SK-MEL-5 (cell line): ENCODE results near the gene MXRA7. TPM values are rescaled to one million over a fixed set of nuclear protein-coding genes. Genes with fewer than 3 reads are reported as not detected.
"Not testable (repeated sequence)": the region's sequence is repeated elsewhere in the genome, so short reads cannot be mapped to it uniquely, and the experiment has no call there.

Experiments
- DNase-seq: peaks from one replicate; pipeline ENCODE4 v3.0.0-alpha.2; 2016; ENCODE audit warnings: low read depth, low spot score
- in situ Hi-C: cut with HindIII; loops from 2 replicates; pipeline ENCODE4 v1.10.0; 2016; ENCODE audit warnings: low sequenced_read_pairs, high pct_unique_total_duplicates, low pct_unique_long_range_greater_than_20kb
- total RNA-seq: library from RNA; depleted of rRNA; stranded (reverse); fragments of >200 nt; shearing (Covaris generic); gene quantifications from 2 replicates; pipeline ENCODE4 v1.2.3, GENCODE V29; 2014

The MXRA7 gene
- total RNA-seq, 1 experiment from 2014 or later, result 197 TPM

DNA sequence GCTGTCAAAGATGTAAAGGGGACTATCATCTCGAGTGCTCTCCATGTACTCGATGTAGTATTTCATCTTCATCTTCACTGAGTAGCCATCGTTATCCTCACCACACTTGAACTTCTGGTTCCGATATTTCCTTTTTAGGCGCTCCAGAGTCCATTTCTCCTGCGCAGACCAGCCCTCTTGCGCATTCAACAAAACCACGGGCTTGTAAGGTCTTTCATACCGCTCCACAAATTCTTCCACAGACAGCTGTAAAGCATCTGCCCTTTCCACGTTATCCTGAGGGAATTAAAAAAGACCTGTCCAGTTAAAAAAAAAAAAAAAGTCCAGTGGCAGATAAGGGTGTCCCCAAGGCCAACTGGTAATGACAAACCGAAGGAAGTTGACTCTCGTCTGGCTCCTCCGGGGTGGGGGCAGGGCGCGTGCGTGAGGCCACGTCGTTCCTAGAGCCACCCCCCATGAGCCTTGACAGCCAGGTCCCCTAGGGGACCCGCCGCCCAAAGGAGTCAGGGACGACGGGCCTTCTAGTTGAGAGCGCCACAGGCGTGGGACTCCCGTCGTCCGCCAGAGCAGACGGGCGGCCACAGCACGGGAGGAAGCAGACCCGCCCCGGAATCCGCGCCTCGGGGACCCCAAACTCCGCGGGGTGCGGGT, 14.9 kb upstream of the MXRA7 start:
- DNase-seq, result peak; percentile 53
- in situ Hi-C loops, result loop anchor here (25.0 kb wide), 1 partner anchor 288 kb away; no protein-coding TSS in a partner anchor

DNA sequence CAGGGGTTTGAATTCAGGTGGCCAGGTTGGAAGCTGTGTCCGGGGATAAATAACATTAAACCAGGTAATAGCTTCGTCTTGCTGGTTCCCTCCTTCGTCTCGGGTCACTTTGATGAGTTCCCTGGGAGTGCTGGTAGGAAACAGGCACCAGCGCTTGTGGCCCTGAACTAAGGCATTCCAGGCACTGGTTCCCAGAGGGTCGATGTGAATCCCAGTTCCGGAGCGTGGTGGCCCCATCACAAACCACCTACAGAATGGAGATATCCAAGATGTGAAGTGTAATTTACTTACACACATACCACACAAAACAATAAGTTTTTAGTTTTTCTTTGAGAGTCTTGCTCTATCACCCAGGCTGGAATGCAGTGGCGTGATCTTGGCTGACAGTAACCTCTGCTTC, 13.0 kb upstream of the MXRA7 start:
- no peak for DNase-seq
- in situ Hi-C loops, result no loop called here

- DNase-seq, in situ Hi-C loops: not testable (repeated sequence)
These were observed 12.2 kb upstream of the MXRA7 start for GRCh38 chr17:76722977-76723376.

DNA sequence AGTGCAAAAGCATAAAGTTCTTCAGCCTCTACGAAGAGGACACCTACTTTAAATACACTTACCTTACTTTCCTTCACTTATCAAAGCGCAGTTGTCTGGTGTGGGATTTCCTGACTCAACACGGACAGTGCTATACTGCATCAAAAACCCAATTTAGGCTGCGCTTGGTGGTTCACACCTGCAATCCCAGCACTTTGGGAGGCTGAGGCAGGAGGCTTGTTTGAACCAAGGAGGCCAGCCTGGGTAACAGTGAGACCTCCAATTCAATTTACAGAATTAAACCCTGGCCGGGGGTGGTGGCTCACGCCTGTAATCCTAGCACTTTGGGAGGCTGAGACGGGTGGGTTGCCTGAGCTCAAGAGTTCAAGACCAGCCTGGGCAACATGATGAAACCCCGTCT, 11.5 kb upstream of the MXRA7 start:
- no peak for DNase-seq
- in situ Hi-C loops, result no loop called here

DNA sequence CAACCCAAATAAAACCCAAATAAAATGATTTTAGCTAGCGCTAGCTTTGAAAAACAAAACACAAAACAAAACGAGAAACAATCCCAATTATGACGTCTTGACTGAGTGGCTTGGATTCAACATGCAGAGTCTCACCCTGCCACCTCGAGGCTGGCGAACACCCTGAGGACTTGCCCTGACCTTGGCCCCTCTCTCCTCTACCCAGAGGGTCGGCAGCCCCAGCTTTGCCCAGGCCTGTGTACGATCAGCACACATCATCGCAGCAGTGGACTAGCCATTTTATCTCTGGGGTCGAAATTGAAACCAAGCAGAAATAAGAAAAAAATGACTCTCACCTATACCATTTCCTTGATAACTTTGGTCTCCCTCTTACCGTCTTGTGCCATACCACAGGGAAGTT, 10.7 kb upstream of the MXRA7 start:
- in situ Hi-C loops, result no loop called here
- no peak for DNase-seq

- peak; percentile 55 for DNase-seq
- in situ Hi-C loops, result no loop called here
These were observed 10.2 kb upstream of the MXRA7 start for GRCh38 chr17:76720941-76721340.

DNA sequence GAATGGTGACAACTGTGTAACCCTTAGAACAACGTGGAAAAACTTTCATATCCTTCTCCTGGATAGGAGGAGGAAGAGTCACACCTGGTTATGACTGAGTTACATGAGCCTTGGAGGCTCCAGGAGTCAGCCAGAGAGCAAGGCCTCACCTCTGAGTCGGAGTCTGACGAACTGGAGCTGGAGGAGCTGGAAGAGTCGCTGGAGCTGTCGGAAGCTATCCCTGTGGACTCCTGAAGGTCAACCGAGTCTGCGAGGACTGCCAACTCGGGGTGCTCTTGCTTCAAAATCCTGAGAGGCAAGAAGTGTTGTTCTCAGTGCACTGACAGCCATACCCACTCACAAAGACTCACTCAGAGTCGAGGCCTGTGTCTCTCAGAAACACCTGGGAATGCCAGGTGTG, 9.4 kb upstream of the MXRA7 start:
- in situ Hi-C loops, result no loop called here
- no peak for DNase-seq

DNA sequence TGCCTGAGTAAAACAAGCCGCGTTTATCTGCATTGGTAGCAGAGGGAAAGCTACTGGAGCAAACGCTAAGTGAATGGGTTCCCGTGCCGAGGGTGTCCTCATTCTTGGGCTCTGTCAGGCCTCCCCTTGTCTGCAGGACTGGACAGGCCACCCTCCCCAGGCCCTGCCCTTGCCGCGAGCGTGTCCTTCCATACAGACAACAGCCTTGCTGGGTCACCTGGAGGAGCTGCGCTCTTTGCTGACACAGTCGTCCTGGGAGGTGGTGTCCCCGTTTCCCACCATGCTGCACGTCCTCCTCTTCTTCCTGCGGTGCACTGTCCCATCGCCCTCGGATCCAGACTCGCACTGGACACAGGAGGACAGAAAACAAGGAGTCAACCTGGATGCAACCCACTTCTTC, 7.8 kb upstream of the MXRA7 start:
- in situ Hi-C loops, result loop anchor here (10.0 kb wide), 1 partner anchor 144 kb away; no protein-coding TSS in a partner anchor
- no peak for DNase-seq

DNA sequence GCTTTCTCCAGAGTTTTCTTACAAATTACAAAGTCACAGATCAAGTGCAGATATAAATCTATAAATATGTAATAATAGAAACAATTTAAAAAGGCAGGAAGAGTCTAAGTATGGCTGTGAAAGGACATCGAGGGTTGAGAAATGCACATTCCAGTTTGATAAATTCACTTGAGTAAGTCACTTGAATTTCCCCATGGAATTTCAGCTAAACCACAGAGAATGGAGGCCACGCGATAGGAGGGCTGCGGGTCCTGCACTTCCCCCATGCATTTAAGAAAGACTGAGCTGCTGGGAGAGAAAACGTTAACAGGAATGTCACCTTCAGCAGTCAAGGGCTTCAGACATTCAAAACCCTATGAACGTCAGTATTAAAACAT, 6.1 kb upstream of the MXRA7 start:
- in situ Hi-C loops, result loop anchor here (10.0 kb wide), 1 partner anchor 142 kb away; no protein-coding TSS in a partner anchor
- DNase-seq, result no peak

GRCh38 chr17:76716146-76716838, 5.5 kb upstream of the MXRA7 start:
- in situ Hi-C loops, result loop anchor here (10.0 kb wide), 1 partner anchor 141 kb away; no protein-coding TSS in a partner anchor
- peak; percentile 83 for DNase-seq

- DNase-seq, result no peak
- in situ Hi-C loops, result loop anchor here (10.0 kb wide), 1 partner anchor 141 kb away; no protein-coding TSS in a partner anchor
These were observed 4.7 kb upstream of the MXRA7 start for GRCh38 chr17:76715496-76715830.

DNA sequence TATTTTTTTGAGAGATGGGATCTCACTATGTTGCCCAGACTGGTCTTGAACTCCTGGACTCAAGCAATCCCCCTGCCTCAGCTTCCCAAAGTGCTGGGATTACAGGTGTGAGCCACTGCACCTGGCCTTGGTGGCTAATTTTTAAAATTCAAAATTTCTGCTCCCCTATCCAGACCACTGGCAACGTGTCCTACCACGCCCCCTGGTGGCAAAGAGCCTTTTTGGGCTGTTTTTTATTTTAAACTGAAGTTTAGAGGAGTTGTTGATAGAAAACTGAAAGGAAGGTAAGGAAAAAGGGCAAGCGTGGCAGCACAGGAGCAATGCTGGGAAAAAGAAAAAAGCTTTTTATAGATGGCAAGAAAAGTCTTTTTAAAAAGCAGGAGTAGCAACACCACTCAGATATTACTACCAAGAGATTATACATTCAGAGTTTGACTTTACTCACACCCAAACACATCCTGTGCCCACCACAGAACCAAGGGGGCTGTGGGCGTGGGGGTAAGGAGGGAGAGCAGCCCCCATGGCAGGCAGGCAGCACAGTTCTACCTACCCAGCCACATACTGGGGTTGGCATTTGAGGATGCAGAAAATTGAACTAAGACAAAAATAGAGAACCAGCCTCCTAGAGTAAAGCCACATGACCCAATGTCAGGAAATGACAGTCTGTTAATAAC, 4.2 kb upstream of the MXRA7 start:
- DNase-seq, result peak; percentile 82
- in situ Hi-C loops, result loop anchor here (10.0 kb wide), 1 partner anchor 140 kb away; no protein-coding TSS in a partner anchor

- no peak for DNase-seq
- in situ Hi-C loops, result loop anchor here (10.0 kb wide), 1 partner anchor 140 kb away; no protein-coding TSS in a partner anchor
These were observed 3.6 kb upstream of the MXRA7 start for GRCh38 chr17:76714336-76714735.

DNA sequence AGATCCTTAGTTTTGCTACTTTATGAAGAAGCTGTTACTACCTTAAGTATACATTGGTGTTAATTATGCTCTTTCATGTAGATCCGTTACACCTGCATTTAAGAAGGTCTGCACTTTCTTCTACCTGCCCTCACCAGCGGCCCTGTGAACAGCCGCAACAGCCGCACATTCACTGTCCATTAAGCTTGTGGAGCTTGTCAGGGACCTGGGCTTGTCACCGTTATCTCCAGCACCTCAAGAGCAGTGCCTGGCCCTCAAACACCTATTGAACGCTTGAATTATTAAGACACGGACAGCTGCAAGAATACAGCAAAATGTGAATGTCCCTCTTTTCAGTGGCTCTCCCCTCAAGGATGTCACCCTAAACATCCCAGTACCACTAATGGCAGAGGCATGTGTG, 3.0 kb upstream of the MXRA7 start:
- in situ Hi-C loops, result loop anchor here (10.0 kb wide), 1 partner anchor 139 kb away; no protein-coding TSS in a partner anchor
- no peak for DNase-seq

DNA sequence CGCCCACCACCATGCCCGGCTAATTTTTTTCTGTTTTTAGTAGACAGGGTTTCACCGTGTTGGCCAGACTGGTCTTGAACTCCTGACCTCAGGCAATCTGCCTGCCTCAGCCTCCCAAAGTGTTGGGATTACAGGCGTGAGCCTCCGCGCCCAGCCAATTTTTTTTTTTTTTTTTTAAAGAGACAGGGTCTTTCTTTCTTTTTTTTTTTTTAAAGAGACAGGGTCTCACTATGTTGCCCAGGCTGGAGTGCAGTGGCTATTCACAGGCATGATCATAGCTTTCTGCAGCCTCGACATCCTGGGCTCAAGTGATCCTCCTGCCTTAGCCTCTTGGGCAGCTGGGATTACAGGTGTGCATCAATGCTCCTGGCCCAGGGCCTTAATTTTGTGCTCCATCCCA, 1.6 kb upstream of the MXRA7 start:
- DNase-seq, result not testable (repeated sequence)
- in situ Hi-C loops, result loop anchor here (10.0 kb wide), 1 partner anchor 138 kb away; no protein-coding TSS in a partner anchor

GRCh38 chr17:76709951-76710862, 558 bp downstream of the MXRA7 start:
- in situ Hi-C loops, result loop anchor here (10.0 kb wide), 1 partner anchor 135 kb away; no protein-coding TSS in a partner anchor
- DNase-seq, result peak; percentile 38
